Activated CD4-positive, alpha-beta memory T cell treated with anti-CD3 and anti-CD28 coated beads for 36 hours (primary cell): ENCODE results near the gene STK39. TPM values are rescaled to one million over a fixed set of nuclear protein-coding genes. Genes with fewer than 3 reads are reported as not detected.

Experiments
- CTCF ChIA-PET: fragments of 350-600 bp; sonication (Branson Sonifier 250); formaldehyde crosslinking; loops from one replicate; lab custom pipeline; 2021; ENCODE audit warnings: antibody characterized with exemption, inconsistent platforms; lab: Charles Lee
- POLR2A ChIA-PET: fragments of 350-600 bp; sonication (Branson Sonifier 250); formaldehyde crosslinking; loops from one replicate; lab custom pipeline; 2021; ENCODE audit warnings: antibody characterized with exemption; lab: Charles Lee
- DNase-seq: peaks from one replicate; pipeline ENCODE4 v3.0.0-alpha.2; 2020
- H3K27ac Mint-ChIP-seq: one replicate; pipeline ENCODE4 v1.8.0; 2021; ENCODE audit warnings: mixed read lengths
- H3K27me3 Mint-ChIP-seq: one replicate; pipeline ENCODE4 v1.8.0; 2021; ENCODE audit warnings: mixed read lengths
- H3K36me3 Mint-ChIP-seq: one replicate; pipeline ENCODE4 v1.8.0; 2021; ENCODE audit warnings: mixed read lengths
- H3K4me1 Mint-ChIP-seq: one replicate; pipeline ENCODE4 v1.8.0; 2021; ENCODE audit warnings: low read depth, mixed read lengths
- H3K4me3 Mint-ChIP-seq: one replicate; pipeline ENCODE4 v1.8.0; 2021; ENCODE audit warnings: mild to moderate bottlenecking, mixed read lengths
- H3K9me3 Mint-ChIP-seq: one replicate; pipeline ENCODE4 v1.8.0; 2021; ENCODE audit warnings: mixed read lengths
- intact Hi-C: fragments of 100-400 bp; cut with micrococcal nuclease; formaldehyde crosslinking; loops from one replicate; pipeline ENCODE4 v1.15.1; 2023
- total RNA-seq, 2 experiments: library from RNA; stranded (reverse); gene quantifications; one replicate each; pipeline ENCODE4 v1.2.3, GENCODE V29; 2021

Gene STK39
- total RNA-seq, 2 experiments from 2014 or later: 53.8 to 55.4 TPM

DNA sequence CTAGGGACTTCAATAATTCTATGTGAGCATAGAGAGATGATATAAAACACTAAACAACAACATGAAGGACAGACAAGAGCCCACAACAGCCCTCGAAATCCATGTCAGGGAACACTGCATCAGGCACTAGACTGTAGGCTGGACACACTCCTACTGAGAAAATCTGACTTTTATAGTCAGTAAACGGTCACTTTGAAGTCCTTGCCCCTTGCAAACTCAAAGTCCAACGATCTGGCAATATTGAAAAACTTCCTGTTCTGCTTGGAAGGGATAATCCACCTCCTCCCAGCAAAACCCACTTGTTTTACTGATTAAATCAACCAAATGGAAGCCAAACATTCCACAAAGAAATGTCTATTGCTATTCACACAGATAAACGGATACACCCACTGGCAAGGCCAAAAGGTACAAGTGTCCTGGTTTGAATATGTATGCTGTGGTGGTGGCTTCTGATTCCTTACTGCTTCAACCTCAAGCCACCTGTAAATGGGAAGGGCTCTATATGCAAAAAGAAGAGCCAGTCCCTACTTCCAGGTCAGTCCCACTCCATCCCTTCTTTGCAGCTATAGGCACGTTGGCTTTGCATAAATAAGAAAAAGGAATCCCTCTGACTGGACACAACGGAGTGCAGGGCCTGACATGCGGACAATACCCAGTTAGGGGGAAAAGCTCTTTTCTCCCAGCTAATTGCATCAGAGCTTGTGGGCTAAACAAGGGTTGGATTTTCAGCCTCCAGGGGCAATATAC is 56.6 kb downstream of the STK39 start:
- no peak overlapping the region for H3K27ac Mint-ChIP-seq
- no peak overlapping the region for H3K4me3 Mint-ChIP-seq
- ChIA-PET POLR2A (interaction anchor here (2.2 kb wide), 1 partner anchor 21 kb away, joined by 8 read pairs; no protein-coding TSS in a partner anchor), CTCF (interaction anchor here (1.3 to 1.8 kb wide), 2 partner anchors 15 to 146 kb away, joined by 4 to 8 read pairs; no protein-coding TSS in a partner anchor)
- H3K4me1 Mint-ChIP-seq: peaks cover 68% of the 10 kb centered on the region
- no peaks in the 10 kb centered on the region for H3K36me3 Mint-ChIP-seq
- H3K27me3 Mint-ChIP-seq: no peaks in the 10 kb centered on the region
- no peaks in the 10 kb centered on the region for H3K9me3 Mint-ChIP-seq
- DNase-seq: no peak
- intact Hi-C loops: loop anchor here (10.0 kb wide), 2 partner anchors 156 to 264 kb away; partner anchors contain the start of gene CERS6

DNA sequence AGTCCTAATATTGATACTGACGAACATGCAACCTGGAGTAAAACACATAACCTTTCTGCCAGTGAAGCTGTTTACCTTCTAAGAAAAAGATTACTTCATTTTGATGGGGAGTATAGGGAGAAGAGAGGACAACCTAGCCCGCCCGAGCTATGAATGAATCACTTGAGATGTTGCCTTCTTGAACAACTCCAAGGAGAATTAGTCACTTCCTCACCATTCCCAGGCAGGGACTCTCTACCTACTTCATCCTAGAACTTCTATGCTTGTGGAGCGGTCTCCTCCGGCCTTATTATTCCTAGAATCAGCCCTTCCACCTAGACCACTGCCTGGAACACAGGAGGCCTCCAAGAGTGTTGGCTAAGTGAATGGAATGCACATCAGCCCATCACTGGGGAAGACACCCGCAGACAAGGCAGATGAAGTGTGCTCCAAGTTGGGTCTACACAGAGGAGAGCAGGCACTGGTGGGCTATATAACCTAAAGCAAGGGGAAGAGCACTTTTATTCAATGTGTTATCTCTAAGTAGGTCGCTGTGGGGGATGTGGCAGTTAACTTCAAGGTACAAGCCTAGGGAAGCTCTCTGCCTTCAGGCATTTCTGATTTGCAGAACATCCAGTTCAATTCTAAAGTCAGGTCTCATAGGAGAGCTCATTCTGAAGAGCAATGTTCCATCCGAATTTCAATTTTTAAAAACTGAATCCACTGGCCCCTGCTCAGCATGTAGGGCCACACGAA is 57.4 kb downstream of the STK39 start:
- Mint-ChIP-seq H3K36me3 (no peaks in the 10 kb centered on the region), H3K9me3 (no peaks in the 10 kb centered on the region), H3K27me3 (no peaks in the 10 kb centered on the region), H3K27ac (no peak overlapping the region), H3K4me3 (no peak overlapping the region), H3K4me1 (peaks cover 68% of the 10 kb centered on the region)
- ChIA-PET POLR2A (no interaction called here), CTCF (interaction anchor here (1.8 kb wide), 1 partner anchor 15 kb away, joined by 8 read pairs; no protein-coding TSS in a partner anchor)
- DNase-seq: no peak
- intact Hi-C loops: loop anchor here (10.0 kb wide), 2 partner anchors 155 to 265 kb away; partner anchors contain the start of gene CERS6

- CTCF ChIA-PET: no interaction called here
- no peaks in the 10 kb centered on the region for H3K36me3 Mint-ChIP-seq
- H3K9me3 Mint-ChIP-seq: no peaks in the 10 kb centered on the region
These were observed 59.4 kb downstream of the STK39 start for GRCh38 chr2:168188002-168188401.

DNA sequence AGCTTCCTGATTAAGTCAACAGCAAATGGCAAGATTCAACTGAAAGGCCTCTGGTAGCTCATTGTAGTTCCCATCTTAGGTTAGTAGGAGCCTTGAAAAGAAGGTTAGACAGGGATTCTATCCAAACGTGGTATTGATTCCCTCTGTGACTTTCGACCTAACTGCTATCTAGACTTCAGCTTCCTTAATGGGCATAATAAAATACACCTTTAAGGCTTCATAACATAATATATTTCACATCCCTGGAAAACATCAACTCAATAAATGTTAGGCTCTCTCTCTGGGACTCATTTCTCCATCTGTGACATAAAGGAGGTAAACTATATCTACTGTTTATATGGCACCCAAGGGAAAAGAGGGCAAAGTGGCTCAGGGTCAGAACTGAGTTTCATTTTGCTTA is 60.9 kb downstream of the STK39 start:
- ChIA-PET POLR2A (no interaction called here), CTCF (interaction anchor here (1.3 kb wide), 1 partner anchor 67 kb away, joined by 7 read pairs; no protein-coding TSS in a partner anchor)
- Mint-ChIP-seq H3K9me3 (no peaks in the 10 kb centered on the region), H3K27ac (no peak overlapping the region), H3K27me3 (no peaks in the 10 kb centered on the region), H3K36me3 (peaks cover 5% of the 10 kb centered on the region), H3K4me1 (peaks cover 73% of the 10 kb centered on the region), H3K4me3 (no peak overlapping the region)
- intact Hi-C loops: no loop called here
- no peak for DNase-seq

More at GRCh38 chr2:168188002-168188401, 59.4 kb downstream of the STK39 start:
- intact Hi-C loops: no loop called here
- H3K4me3 Mint-ChIP-seq: no peak overlapping the region
- DNase-seq: no peak
- H3K27ac Mint-ChIP-seq: no peak overlapping the region
- no peaks in the 10 kb centered on the region for H3K27me3 Mint-ChIP-seq
- POLR2A ChIA-PET: no interaction called here
- H3K4me1 Mint-ChIP-seq: peaks cover 72% of the 10 kb centered on the region

DNA sequence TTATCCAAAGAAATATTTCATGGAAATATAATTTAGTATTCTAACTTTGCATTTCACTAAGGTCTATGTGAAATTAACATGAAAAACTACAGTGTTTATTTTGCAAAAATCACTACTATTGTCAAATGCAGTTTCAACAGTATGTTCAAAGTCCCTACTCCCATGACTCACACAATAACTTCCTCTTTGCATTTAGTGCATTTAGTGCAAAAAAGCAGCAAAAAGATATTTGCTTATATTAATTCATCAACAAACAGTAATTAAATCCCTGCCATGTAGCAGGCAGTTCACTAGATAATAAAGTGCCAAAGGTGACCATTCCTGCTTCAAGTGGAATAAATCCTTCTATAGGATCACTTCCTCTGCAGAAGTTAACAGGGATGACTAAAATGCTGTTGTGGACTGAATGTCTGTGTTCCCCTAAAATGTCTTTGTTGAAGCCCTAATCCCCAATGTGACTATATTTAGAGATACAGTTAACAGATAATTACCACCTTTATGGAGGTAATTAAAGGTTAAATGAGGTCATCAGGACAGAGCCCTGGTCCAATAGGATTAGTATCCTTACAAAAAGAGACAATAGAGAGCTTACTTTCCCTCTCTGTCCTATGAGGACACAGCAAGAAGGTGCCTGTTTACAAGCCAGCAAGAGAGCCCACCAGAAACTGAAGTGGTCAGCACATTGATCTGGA is 61.7 kb downstream of the STK39 start:
- CTCF ChIA-PET: no interaction called here
- no peaks in the 10 kb centered on the region for H3K27me3 Mint-ChIP-seq
- no peaks in the 10 kb centered on the region for H3K9me3 Mint-ChIP-seq
- no peak overlapping the region for H3K27ac Mint-ChIP-seq
- H3K4me1 Mint-ChIP-seq: peaks cover 70% of the 10 kb centered on the region
- intact Hi-C loops: loop anchor here (1.0 kb wide), 1 partner anchor 8 kb away; no protein-coding TSS in a partner anchor
- H3K36me3 Mint-ChIP-seq: peaks cover 6% of the 10 kb centered on the region
- POLR2A ChIA-PET: no interaction called here
- DNase-seq: no peak
- H3K4me3 Mint-ChIP-seq: no peak overlapping the region

DNA sequence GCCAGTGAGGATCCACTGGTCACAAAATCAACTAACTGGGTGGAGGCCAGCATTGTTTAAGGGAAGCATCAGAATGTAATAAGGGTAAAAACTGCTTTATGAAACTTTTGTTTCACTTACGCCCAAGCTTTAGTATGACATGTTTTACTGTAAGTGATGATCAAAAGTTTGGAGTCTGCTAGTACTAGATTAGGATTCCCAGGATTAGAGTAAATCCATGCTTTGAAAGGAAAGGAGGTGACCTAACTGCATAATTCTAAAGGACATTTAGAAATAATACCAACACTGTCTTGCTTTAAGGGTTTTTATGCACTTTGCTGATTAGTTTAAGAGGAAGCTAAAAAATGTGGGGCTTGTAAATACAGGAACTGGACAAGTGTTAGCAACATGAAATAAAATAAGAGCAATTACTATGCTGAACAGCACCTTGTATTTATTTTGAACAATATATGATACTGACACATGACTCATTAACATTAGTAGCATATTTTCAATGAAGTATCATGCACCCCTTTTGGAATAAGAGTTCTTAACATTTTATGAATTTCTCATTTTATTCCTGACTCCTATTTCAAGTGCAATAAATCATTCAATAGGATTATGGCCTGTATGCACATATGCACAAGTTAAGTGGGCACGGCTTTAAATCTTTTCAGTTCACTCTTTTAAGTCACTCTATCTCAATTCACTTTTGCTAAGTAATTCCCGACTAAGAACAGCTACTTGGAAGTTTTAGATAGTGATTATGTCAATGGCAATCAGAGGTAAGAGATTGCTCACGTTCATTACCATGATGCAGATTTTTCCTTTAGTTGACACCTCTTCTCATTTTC is 62.5 kb downstream of the STK39 start:
- intact Hi-C loops: loop anchor here (1.0 kb wide), 1 partner anchor 8 kb away; no protein-coding TSS in a partner anchor
- H3K9me3 Mint-ChIP-seq: no peaks in the 10 kb centered on the region
- H3K4me3 Mint-ChIP-seq: no peak overlapping the region
- H3K27ac Mint-ChIP-seq: no peak overlapping the region
- peaks cover 62% of the 10 kb centered on the region for H3K4me1 Mint-ChIP-seq
- H3K27me3 Mint-ChIP-seq: no peaks in the 10 kb centered on the region
- ChIA-PET CTCF (interaction anchor here (1.1 kb wide), 1 partner anchor 11 kb away, joined by 3 read pairs; no protein-coding TSS in a partner anchor), POLR2A (no interaction called here)
- peaks cover 13% of the 10 kb centered on the region for H3K36me3 Mint-ChIP-seq
- DNase-seq: no peak

- Mint-ChIP-seq H3K4me3 (no peak overlapping the region), H3K36me3 (peaks cover 19% of the 10 kb centered on the region), H3K27me3 (no peaks in the 10 kb centered on the region), H3K27ac (no peak overlapping the region), H3K4me1 (peaks cover 67% of the 10 kb centered on the region), H3K9me3 (no peaks in the 10 kb centered on the region)
- DNase-seq: no peak
- POLR2A ChIA-PET: interaction anchor here (0.9 kb wide), 1 partner anchor 28 kb away, joined by 3 read pairs; no protein-coding TSS in a partner anchor
- intact Hi-C loops: no loop called here
- CTCF ChIA-PET: interaction anchor here (0.6 kb wide), 1 partner anchor 620 kb away, joined by 3 read pairs; no protein-coding TSS in a partner anchor
These were observed 63.9 kb downstream of the STK39 start for GRCh38 chr2:168183308-168183997.

GRCh38 chr2:168182550-168183249 is 64.7 kb downstream of the STK39 start:
- H3K4me3 Mint-ChIP-seq: no peak overlapping the region
- no peak overlapping the region for H3K27ac Mint-ChIP-seq
- peaks cover 21% of the 10 kb centered on the region for H3K36me3 Mint-ChIP-seq
- ChIA-PET POLR2A (interaction anchor here (1.1 kb wide), 1 partner anchor 29 kb away, joined by 4 read pairs; no protein-coding TSS in a partner anchor), CTCF (interaction anchor here (1.7 kb wide), 1 partner anchor 155 kb away, joined by 4 read pairs; no protein-coding TSS in a partner anchor)
- DNase-seq: no peak
- intact Hi-C loops: no loop called here
- peaks cover 71% of the 10 kb centered on the region for H3K4me1 Mint-ChIP-seq
- no peaks in the 10 kb centered on the region for H3K27me3 Mint-ChIP-seq
- H3K9me3 Mint-ChIP-seq: no peaks in the 10 kb centered on the region

DNA sequence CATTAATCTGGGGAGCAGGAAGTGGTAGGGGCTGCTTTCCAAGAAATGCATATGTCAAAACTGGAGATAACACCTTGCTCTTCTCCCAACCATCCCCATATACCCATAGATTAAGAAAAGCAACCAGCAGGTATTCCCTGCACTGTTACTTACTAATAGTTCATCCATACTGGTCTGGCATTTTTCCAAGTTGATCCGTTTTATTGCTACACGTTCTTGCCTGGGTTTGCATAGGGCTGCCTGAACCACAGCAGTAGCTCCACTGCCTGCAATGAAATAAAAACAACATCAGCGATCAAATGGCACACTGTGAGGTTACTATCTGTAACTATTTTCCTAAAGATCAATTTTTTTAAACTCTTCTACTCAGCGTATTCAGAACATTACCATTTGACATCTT is 65.6 kb downstream of the STK39 start:
- Mint-ChIP-seq H3K27me3 (no peaks in the 10 kb centered on the region), H3K27ac (no peak overlapping the region), H3K9me3 (no peaks in the 10 kb centered on the region), H3K36me3 (peaks cover 24% of the 10 kb centered on the region), H3K4me3 (no peak overlapping the region), H3K4me1 (peaks cover 75% of the 10 kb centered on the region)
- intact Hi-C loops: no loop called here
- CTCF ChIA-PET: interaction anchor here (0.6 to 1.7 kb wide), 2 partner anchors 156 to 924 kb away, joined by 3 to 4 read pairs; no protein-coding TSS in a partner anchor
- no peak for DNase-seq
- POLR2A ChIA-PET: interaction anchor here (1.1 kb wide), 1 partner anchor 30 kb away, joined by 4 read pairs; no protein-coding TSS in a partner anchor

DNA sequence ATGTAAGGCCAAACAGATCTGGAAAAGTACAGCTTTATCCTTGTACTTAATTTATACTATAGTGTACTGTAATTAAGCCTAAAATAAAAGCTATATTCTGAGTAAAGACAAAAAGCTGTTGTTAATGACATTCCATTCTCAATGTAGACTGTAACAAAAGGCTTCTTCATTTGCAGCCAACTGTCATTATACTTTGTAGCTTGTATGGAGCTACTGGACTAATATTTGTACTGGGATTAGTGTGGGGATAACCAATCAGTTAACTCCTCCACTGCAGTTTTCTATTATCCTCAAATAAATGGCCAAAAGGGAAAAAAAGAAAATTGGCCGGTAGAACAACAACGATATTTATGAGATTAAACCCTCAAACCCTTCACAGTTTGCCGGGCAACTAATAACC is 66.5 kb downstream of the STK39 start:
- intact Hi-C loops: no loop called here
- Mint-ChIP-seq H3K9me3 (no peaks in the 10 kb centered on the region), H3K36me3 (peaks cover 24% of the 10 kb centered on the region), H3K4me1 (peaks cover 75% of the 10 kb centered on the region), H3K27ac (no peak overlapping the region), H3K27me3 (no peaks in the 10 kb centered on the region), H3K4me3 (no peak overlapping the region)
- ChIA-PET CTCF (interaction anchor here (1.7 kb wide), 1 partner anchor 157 kb away, joined by 4 read pairs; no protein-coding TSS in a partner anchor), POLR2A (no interaction called here)
- DNase-seq: no peak
